ENCODE data around the gene LCE2A.
"Not testable (repeated sequence)": the region's sequence is repeated elsewhere in the genome, so short reads cannot be mapped to it uniquely, and the experiment has no call there.

LCE2A gene, protein sequence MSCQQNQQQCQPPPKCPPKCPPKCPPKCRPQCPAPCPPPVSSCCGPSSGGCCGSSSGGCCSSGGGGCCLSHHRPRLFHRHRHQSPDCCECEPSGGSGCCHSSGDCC

DNA sequence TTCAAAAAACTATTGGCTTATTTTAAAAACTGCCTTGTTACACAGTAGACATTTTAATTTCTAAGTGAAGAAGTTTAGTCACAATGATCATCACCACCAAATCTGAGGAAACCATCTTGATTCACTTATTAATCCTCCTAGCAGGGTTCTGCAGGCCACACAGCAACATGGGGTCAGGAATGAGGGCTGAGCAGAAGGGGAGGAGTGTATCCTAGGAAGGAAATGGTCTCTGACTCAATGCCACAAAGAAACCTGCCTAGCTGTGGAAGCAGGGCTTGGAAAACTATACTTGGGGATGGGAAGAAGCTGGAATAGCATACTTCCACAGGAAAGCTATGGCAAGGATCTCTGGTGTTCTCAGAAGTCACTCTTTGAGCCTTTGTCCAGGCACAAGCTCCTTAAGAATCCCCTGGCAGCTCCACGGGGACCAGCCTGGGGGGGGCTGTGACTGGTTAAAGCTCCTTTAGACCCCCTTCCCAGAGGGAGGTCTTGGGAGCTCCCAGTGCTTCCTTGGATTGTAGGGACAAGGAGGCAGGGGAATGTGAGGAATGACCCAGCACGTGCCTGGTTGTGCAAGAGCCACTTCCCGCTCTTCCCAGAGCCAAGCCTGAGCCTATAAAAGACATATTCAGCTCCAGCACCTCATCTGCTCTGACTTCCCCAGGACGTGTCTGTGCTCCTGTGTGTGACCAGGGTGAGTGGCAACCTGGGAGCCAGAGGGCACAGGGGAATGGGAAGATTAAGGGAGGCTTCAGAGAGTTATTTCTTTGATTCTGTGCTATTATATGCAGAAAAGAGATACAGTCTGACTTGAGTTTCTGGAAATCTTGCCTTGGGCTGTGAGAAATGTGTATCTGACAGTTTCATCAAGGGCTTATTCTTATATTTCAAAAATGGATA, at the start of gene LCE2A:
Gene LCE2A (plus strand): TSS at position 645 of the 900 bp plus-strand sequence. CDS start 557 bp downstream, outside the sequence.
- DNase-seq: no peak

DNA sequence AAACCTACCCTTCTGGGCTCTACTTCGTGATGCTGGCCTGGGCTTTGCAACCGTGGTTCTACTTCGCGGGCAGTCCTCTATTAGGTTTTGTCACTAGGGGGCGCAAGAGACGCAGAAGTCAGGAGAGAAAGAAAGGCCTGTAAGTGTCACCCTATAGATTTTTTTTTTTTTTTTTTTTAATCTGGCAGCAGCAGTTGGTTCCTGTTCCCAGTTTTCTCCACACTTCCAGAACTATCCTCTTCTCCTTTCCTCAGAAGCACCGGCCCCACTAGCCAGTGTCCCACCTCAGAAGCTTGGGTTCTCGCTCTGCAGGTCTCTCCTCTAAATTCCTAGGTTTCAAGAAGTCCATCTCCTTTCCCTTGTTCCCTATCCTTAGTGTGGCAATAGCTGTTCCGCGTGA, 44.0 kb upstream of the LCE2A start:
- DNase-seq: peak; percentile 70

DNA sequence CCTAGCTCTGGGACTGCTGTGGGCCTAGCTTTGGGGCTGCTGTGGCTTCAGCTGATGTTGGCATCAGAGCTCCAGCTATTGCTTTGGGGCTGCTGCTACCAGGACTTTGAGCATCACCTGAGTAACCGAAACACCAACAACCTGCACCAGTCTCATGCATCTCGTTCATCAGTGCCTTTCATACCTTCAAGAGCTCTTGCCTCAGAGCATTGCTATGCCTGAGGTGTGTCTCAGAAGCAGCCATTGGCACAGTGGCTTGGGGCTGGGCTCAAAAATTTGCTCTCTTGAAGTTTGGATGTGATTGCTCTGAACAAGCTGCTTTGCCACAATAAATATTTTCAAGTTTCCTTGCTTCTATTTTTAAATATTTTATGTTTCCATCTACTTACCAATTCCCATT, 41.7 kb upstream of the LCE2A start:
- DNase-seq: no peak

DNA sequence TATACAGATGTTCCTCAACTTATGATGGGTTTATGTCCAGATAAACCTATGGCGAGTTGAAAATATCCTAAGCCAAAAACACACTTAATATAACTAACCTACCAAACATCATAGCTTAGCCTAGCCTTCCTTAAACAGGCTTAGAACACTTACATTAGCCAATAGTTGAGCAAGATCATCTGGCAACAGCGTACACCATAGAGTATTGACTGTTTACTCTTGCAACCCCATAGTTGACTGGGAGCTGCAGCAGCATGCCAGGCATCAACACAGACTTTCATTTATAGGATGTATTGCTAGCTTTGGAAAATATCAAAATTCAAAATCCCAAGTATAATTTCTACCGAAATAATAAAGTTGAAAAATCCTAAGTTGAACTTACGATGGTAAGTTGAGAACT, 40.5 kb upstream of the LCE2A start:
- no peak for DNase-seq

DNA sequence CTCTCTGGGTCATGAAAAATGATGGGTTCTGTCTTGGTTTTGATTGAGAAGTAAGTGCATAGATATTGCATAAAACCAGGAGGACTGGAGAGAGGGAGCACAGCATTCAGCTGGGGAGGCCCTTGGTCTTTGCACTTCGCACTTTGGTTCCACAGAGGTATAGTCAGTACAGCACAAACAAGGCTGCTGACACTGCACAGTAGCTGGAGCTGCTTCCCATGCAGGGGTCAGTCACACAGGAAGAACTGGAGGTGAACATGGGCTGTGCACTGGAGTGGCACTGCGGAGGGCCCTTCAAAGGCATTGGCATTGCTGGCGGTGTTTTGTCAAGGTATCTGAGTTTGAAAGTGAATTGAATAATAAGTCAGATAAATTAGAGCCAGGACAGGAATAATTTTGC, 39.5 kb upstream of the LCE2A start:
- no peak for DNase-seq

DNA sequence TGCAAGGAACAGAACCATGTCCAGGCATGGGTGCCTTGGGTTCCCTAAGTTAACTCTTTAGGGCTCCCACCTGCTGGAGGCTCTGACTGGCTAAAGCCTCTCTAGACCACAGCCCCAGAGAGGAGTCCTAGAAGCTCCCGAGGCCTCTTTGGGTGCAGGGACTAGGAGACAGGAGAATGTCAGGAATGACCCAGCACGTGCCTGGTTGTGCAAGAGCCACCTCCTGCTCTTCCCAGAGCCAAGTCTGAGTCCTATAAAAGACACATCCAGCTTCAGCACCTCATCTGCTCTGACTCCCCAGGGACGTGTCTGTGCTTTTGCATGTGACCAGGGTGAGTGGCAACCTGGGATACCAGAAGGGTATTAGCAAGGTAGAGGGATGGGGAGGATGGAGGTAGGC, 35.0 kb upstream of the LCE2A start, which contains the start of gene LCE2D:
Gene LCE2D (plus strand): TSS at position 283 of the 400 bp plus-strand sequence. CDS start 726 bp downstream, outside the sequence.
- DNase-seq: no peak

DNA sequence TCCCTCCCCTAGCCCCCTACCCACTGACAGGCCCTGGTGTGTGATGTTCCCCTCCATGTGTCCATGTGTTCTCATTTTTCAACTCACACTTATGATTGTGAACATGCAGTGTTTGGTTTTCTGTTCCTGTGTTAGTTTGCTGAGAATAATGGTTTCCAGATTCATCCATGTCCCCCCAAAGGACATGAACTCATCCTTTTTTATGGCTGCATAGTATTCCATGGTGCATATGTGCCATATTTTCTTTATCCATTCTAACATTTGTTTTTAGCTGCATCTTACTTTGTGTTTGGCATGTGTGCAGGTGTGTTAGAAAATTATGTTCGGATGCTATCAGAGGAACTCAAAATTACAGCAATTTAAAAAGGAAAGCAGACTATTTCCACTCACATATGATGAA, 32.0 kb upstream of the LCE2A start:
- not testable (repeated sequence) for DNase-seq

DNA sequence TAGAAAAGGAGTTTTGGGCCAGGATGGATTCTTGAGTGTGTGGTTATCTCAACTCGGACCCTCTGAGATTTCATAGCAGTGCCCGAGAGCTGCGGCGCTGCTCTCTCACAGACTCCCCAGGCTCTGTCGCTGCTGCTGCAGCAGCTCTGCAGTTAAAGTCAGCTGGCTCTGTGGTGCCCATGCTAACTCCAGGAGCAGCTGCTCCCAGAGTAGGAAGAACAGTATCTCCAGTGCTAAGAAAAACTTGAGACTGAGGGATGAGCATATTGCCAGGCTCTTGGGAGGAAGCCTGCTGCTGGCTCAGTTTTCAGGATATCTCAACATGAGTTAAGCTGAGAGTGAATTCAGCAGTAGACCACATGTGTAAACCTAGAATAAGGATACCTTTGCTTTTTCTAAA, 30.5 kb upstream of the LCE2A start:
- DNase-seq: no peak

DNA sequence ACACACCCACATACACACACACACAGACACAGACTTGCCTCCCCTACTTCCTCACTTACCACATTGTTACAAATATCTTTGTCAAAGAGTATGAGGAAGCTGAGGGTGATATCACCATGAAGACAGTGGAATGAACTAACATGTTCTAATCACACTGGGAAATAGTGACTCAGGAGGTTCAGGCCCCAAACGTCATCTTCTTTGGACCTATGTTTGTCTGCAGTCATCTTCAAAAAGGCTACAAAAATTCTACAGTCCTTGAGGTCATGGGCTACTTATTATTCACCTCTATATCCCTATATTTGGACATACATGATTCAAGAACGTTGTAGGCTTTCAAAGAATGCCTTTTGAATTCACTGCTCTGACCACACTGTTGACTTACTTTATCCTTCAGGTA, 25.1 kb upstream of the LCE2A start:
- DNase-seq: no peak

DNA sequence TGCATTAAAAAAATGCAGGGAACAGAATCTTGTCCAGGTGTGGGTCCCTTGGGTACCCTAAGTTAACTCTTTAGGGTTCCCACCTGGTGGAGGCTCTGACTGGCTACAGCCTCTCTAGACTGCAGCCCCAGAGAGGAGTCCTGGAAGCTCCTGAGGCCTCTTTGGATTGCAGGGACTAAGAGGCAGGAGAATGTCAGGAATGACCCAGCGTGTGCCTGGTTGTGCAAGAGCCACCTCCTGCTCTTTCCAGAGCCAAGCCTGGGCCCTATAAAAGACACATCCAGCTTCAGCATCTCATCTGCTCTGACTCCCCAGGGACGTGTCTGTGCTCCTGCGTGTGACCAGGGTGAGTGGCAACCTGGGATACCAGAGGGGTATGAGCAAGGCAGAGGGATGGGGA, 23.2 kb upstream of the LCE2A start, which contains the start of gene LCE2C:
Gene LCE2C (plus strand): TSS at position 297 of the 400 bp plus-strand sequence. CDS start 737 bp downstream, outside the sequence.
- DNase-seq: not testable (repeated sequence)

DNA sequence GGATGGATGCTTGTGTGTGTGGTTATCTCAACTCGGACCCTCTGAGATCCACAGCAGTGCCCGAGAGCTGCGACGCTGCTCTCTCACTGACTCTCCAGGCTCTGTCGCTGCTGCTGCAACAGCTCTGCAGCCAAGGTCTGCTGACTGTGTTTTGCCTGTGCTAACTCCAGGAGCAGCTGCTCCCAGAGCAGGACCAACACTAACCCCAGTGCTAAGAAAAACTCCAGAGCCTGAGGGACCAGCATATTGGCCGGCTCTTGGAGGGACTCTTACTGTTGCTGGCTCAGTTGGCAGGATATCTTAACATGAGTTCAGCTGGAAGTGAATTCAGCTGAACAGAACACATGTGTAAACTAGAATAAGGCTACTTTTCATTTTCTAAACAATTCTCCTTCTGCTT, 18.7 kb upstream of the LCE2A start:
- no peak for DNase-seq

DNA sequence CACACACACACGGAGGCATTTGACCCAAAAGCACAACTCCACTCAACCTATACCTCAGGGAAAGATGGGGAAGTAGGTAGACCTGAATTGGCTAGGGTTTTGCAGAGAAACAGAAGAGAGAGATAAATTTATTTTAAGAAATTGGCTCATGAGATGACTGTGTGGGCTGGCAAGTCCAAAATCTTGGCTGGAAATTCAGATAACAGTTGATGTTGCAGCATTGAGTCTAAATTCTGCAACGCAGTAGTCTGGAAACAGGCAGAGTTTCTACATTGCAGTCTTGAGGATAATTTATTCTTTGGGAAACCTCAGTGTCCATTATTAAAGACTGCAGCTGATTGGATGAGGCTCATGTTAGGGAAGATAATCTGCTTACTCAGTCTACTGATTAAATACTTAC, 16.5 kb upstream of the LCE2A start:
- DNase-seq: no peak

DNA sequence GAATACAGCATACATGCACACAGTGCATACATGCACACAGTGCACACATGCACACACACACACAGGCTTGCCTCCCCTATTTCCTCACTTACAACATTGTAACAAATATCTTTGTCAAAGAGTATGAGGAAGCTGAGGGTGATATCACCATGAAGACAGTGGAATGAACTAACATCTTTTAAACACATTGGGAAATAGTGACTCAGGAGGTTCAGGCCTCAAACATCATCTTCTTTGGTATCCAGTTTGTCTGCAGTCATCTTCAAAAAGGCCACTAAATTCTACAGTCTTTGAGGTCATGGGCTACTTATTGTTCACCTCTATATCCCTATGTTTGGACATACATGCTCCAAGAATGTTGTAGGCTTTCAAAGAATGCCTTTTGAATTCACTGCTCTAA, 14.3 kb upstream of the LCE2A start:
- DNase-seq: no peak

DNA sequence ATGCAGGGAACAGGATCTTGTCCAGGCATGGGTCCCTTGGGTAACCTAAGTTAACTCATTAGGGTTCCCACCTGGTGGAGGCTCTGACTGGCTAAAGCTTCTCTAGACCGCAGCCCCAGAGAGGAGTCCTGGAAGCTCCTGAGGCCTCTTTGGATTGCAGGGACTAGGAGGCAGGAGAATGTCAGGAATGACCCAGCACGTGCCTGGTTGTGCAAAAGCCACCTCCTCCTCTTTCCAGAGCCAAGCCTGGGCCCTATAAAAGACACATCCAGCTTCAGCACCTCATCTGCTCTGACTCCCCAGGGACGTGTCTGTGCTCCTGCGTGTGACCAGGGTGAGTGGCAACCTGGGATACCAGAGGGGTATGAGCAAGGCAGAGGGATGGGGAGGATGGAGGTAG, 12.3 kb upstream of the LCE2A start, which contains the start of gene LCE2B:
Gene LCE2B (plus strand): TSS at position 301 of the 400 bp plus-strand sequence. CDS start 721 bp downstream, outside the sequence.
- not testable (repeated sequence) for DNase-seq

DNA sequence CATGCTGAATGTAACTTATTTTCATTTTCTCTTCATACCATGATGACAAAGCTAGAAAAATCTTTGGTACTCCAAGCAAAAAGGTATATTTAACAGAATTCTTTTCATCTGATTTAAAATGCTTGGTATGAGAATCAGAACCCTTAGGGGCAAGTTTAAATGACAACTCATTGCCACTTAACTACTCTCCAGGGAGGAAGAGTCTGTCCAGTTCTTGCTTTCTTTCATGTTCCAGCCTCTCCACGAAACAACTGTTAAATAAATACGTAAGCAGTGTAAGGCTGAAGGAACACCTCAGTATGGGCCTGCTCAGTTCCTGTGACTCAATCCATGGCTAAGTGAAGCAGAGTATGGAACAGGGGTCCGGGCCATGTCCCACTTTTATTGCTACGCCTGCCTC, 1.6 kb downstream of the LCE2A start:
- no peak for DNase-seq

DNA sequence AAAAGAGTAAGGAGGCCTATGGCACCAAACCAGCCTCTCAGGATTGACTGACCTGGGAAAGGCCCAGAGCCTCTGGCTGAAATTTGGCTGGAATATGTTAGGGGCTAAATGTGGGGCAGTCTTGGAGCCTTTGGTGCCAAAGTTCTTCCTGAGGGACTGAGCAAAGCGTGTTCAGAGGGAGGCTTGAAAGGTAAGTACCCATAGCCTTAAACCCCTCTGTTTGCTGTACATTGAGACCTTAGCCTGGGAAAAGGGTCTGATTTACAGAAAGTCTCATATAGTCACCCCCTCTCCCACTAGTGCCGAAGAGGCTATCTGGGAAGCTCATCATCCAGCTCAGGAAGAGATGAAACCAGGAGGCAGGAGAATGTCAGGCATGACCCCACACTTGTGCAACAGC, 9.7 kb downstream of the LCE2A start, which contains the start of gene LCE4A:
Gene LCE4A (plus strand): TSS at position 301 of the 400 bp plus-strand sequence. CDS start 916 bp downstream, outside the sequence.
- DNase-seq: no peak

DNA sequence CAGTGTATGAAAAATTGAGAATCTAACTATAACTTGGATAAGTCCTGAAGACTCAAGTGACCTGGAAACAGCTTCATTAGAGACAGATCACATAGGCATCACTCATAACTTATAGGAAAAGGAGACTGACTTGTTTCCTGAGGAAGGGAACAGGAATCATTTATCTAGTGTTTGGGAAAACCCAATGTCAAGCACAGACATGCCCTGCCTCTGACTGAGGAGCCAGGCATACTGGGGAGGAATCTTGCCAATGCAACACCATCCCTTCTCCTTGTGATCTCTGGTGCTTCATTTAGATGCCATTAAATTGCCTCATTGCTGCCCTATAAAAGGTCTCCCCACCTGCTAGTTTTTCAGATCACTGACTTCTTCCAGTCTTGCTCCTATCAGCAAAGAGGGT, 20.1 kb downstream of the LCE2A start:
- no peak for DNase-seq

DNA sequence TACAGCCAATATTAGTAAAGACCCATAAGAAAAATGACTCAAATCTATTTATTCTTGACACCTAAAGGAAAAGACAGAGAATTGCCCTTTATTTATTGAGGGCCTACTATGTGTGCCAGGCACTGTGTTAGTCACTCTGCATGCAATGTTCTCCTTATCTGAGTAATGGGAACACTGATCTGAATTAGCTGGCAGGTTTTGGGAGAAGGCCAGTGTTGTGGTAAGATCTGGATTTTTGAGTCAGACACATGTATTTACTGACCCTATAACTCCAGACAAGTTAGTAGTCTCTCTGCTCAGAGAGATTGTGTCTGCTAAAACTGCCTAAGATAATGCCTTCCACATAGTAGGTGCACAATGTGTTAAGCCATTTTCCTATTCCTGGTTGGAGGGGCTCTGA, 27.1 kb downstream of the LCE2A start:
- no peak for DNase-seq

DNA sequence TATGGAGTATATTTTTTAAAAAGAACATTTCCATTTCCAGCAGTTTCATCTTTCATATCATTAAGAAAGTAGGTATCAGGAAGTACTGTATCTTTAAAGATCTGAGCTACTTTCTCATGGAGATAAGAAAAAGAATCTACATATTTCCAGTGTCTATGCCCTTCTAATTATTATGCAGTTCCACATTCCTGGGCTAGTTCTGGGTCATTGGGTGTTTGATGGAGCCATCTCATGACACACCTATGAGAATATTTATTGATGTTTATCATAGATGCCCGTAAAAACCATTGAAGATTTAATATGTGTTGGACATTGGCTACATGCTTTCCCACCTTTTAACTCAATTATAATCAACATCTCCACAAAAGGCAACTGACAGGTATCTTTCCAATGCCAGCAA, 30.8 kb downstream of the LCE2A start:
- DNase-seq: no peak

DNA sequence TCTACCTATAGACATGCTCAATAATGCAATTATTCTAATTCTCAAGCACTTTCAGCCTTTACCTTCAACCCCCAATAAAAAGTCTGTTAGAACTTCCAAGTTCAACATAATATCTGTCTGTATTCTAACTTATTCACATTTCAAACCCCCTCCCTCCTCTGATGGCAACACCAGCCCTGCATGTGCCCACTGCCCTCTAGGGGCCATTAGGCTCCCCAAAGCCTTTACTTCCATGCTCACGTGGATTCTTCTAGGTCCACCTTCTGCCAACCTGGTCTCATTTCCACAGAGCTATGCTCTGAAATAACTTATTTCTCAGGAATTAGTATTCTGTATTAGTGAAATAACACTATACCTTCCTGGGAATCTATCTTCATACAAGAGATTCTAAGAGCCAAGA, 37.5 kb downstream of the LCE2A start:
- DNase-seq: no peak

DNA sequence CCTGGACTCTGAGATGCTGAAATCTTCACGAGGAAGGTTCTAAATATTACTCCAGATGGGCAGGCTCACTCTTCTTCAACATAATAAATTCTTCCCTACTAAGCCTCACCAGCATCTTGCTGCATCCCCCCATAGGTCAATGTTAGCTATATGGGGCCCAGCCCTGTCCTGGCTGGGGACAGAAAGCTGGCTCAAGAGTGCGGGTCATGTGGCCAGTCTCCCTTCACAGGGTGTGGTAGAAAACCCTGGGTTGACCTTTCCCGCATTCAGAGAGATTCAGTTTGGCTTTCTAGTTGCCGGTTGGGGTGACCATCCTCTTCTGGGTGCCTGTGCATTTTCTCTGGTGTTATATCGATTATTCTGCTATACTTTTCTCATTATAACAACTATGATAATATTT, 39.9 kb downstream of the LCE2A start:
- no peak for DNase-seq

DNA sequence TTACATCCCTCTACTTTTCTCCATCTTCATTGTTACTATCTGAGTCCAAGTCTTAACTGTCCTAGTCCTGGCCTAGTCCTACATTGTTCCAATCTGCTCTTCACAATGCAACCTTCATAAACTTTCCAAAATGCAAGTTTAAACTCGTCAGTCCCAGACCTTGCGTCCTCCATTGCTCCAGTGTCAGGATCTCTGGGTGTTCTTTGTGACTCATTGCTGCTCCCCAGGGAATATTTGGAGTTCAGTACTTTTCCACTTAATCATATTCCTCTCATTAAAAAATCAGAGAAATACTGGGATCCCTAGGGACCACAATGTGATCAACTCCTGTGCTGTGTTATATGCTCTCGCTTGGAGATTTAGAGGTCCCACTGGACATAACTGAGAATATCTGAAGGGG, 41.7 kb downstream of the LCE2A start:
- DNase-seq: no peak

DNA sequence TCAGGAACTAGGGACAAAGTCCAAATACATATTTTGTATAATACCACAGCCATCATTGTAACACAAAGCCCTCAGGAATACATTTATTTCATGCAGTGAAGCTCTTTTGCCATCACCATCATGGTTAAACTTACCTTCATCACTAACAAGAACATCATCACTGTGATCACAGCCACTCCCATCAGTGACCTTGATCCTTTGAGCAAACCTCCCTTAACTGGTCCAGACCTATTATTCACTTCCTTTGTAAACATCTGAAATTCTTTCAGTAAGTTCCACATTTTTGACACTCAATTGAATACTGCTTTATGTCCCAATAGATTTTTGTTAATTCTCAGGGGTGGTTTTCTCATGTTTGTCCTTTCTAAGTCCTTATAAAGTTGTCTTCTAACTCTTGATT, 43.5 kb downstream of the LCE2A start:
- no peak for DNase-seq

Measured in stimulated activated CD4-positive, alpha-beta T cell treated with anti-CD3 and anti-CD28 coated beads, Interleukin-15, amount 100 ng/mL, for 24 hours (primary cell).